HG03103 (cell line): ENCODE results near the gene RPL19.

Experiments used
- ATAC-seq: cut with Tn5 transposase; IDR thresholded peaks from one replicate; pipeline ENCODE4 v1.9.1; 2021; ENCODE audit warnings: low read depth; ENCODE audit not compliant: unreplicated experiment

The RPL19 gene

GRCh38 chr17:39196808-39197291 lies 3.2 kb upstream of the RPL19 start:
- ATAC-seq, result no peak

GRCh38 chr17:39197380-39198185 lies 2.5 kb upstream of the RPL19 start, which contains the start of gene CACNB1:
Gene CACNB1 (minus strand): TSS chr17:39197669. CDS start chr17:39197495, 174 bp downstream.
- no peak for ATAC-seq

GRCh38 chr17:39198186-39198566 lies 1.9 kb upstream of the RPL19 start:
- ATAC-seq, result no peak

DNA sequence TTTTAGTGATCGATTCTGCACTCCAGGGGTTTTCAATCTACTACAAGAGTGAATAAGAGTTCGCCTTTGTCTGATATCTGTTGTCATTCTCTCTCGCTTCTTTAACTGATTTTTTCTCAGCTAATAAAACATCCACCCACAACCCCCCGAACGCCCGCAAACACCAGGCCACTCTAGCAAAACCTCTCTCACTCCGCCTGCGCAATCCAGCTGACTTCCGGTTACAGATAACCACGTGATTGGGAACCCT lies 338 bp upstream of the RPL19 start:
- peak; percentile 52 for ATAC-seq

GRCh38 chr17:39200957-39201510 lies 951 bp downstream of the RPL19 start:
- ATAC-seq, result no peak

DNA sequence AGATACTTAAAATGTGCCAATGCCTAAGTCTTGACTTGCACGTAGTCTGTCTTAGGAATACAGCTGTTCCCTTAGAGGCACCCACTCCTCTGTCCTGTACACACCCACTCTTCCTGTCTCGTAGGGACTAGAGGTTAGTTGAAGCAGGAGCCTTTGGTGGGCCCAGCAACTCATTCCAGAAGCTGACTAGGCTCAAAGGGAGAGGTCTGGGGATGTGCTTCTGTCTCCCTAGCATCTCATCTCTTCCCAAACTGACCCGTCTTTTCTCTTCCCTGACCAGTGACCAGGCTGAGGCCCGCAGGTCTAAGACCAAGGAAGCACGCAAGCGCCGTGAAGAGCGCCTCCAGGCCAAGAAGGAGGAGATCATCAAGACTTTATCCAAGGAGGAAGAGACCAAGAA lies 4.2 kb downstream of the RPL19 start:
- no peak for ATAC-seq

GRCh38 chr17:39205112-39205526 lies 5.0 kb downstream of the RPL19 start:
- no peak for ATAC-seq

DNA sequence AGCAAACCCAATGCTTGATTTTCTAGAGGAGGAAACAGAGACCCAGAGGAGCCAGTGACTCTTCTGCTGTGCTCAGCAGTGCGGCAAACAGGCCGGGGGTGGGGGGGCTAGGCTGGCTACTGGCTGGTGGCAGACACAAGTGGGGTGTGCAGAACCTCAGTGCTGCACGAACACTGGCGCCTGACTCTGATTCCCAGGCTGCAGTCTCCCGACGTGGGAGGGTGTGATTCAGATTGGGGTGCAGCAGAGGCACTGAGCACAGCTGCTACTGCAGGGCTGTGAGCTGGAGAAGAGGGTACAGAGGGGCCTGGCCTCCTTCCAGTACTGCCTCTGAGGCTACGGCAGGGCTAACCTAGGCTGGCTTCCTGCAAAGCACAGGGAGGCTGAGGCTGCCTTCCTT lies 8.1 kb downstream of the RPL19 start:
- ATAC-seq, result no peak

DNA sequence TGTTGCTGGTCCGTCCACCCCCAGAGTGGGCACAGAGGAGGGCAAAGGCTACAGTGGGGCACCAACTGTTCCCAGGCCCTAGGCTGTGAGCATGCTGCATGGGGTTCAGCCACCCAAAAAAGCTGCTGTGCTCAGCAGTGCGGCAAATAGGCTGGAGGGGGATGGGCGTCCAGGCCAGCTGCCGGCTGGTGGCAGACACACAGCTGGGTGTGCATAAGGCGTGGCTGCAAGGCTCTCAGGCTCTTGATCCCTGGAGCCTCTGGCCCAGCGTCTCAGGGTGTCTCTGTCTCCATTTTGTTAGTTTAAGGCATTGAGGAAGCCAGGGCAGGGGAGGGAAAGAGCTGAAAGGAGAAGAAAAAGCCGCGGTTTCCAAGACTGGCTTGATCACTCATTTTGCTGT lies 8.8 kb downstream of the RPL19 start:
- no peak for ATAC-seq

DNA sequence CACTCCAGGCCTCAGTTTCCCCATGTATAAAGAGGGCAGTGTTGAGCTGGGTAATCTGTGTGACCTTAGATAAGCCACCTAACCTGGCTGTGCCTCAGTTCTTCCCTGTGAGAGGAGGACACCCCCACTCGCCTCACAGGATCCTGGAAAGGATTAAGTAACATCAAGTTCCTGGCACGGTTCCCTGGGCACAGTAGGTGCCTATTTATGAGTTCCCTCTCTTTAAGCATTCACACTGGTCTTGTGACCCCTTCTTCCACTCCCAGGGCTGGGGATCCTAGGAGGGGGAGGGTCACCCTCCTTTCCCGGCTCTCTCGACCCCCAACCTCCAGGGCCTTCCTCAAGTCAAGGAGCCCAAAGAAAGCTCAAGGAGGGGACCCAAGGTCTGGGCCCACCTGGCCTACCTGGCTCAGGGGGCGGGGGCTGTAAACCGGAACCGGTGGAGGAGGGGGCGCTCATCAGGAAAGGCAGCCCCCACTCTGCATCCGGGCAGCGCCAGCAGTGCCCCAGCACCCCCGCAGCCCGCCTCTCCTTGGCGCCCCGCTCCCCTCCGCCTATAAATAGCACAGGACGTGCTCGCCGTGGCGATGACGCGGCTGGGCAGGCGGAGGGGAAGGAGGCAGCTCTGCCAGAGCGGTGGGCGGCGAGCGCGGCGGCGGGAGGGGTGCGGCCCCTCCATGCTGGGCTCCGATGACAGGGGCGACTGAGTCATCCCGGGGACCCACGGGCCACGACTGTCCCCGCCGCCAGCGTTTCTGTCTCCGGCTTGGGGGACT lies 9.4 kb downstream of the RPL19 start:
- ATAC-seq, result no peak

DNA sequence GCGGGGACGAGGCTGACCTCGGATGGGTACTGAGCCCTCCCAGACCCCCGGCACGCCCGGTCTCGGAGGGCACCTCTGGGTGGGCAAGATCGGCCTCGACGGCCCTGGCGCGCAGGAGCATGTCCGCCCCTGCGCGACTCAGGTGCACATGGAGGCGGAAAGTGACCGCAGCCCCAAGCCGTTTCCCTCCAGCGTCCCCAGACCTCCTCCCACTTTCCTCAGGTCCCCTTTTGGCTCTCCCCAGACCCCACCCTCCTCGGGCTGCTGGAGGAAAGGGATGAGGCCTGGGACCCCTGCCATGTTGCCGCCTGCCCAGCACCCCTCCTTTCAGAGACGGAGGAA lies 10.0 kb downstream of the RPL19 start:
- no peak for ATAC-seq

DNA sequence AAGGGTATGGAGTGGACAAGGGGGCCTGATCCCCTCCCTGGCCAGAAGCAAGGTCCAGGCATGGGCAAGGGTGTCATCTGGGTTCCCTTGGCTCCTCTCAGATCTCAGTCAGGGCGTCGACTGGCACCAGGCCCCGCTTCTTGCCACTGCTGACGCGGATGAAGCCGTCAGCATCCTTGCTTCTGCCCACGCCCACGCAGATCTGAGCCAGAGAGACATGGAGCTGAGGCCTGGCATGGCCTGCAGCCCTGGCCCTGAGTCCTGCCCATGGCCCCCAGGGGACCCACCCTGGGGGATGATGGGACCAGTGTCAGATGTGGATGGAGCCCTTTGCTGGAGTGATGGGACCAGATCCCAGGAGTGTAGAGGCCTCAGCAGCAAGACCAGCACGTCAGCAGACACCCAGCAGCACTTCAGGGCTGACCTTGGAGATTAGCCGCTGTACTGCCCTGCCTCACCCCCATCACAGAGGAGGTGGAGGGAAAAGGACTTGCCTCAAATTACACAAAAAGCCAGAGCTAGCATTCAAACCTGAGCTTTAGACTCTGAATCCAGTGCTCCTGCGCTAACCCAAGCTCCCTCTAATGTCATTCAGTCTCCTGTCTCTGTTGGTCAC lies 12.2 kb downstream of the RPL19 start:
- no peak for ATAC-seq

DNA sequence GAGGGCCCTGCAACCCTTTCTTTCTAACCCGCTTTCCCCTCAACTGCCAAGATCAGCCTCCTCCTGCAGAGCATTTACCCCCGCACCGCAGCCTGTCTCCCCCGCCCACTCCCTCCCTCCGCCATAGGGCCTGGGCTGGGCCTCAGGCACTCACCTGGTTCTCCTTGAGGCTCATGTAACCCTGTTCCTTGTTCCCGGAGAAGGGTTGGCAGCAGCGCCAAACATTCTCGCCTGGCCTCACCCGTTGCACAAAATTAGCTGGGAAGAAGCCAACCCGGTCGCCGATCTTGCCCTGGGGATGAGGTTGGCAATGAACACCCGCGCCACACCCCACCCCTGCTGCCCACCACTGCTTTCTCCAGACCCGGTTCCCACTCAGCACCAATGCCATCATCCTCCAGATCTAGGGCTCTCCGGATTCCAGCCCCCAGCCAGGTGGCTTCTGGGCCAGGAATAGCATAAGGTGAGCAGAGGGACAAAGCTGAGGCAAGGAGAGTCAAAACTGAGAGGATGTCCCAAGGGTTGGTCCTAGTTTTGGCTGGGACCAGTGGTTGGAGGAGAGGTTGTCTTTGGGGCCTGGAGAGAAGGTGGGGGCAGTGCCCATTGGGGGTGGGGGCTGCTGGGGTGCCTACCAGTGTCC lies 12.9 kb downstream of the RPL19 start:
- no peak for ATAC-seq

GRCh38 chr17:39213852-39214251 lies 13.8 kb downstream of the RPL19 start:
- no peak for ATAC-seq

- no peak for ATAC-seq
These were observed 17.8 kb downstream of the RPL19 start for GRCh38 chr17:39217734-39218369.

GRCh38 chr17:39218906-39219305 lies 18.8 kb downstream of the RPL19 start:
- no peak for ATAC-seq

- ATAC-seq, result no peak
These were observed 19.6 kb downstream of the RPL19 start for GRCh38 chr17:39219647-39220154.

GRCh38 chr17:39221572-39221971 lies 21.5 kb downstream of the RPL19 start:
- ATAC-seq, result no peak

GRCh38 chr17:39222151-39222550 lies 22.1 kb downstream of the RPL19 start:
- no peak for ATAC-seq
